Upper lobe of right lung (tissue), 1 donor: ENCODE results near the gene FCN1. TPM values are rescaled to one million over a fixed set of nuclear protein-coding genes. Genes with fewer than 3 reads are reported as not detected.
A peak's percentile ranks its signal among the peaks of the same experiment; 100 is the strongest.
"Not testable (repeated sequence)": the region's sequence is repeated elsewhere in the genome, so short reads cannot be mapped to it uniquely, and the experiment has no call there.

Experiments used
- ATAC-seq: fragments of 200-7000 bp; cut with Tn5 transposase; one replicate; pipeline ENCODE4 v1.9.1; 2020; ENCODE audit warnings: mild to moderate bottlenecking, moderate library complexity
- DNase-seq: peaks from one replicate; pipeline ENCODE4 v3.0.0-alpha.2; 2020
- H3K27ac ChIP-seq: fragments of 200-600 bp; one replicate; pipeline ENCODE4 v1.8.0; 2022
- H3K27me3 ChIP-seq: fragments of 200-600 bp; one replicate; pipeline ENCODE4 v1.8.0; 2022; ENCODE audit warnings: mild to moderate bottlenecking
- H3K36me3 ChIP-seq: fragments of 200-600 bp; one replicate; pipeline ENCODE4 v1.8.0; 2022
- H3K4me1 ChIP-seq: fragments of 200-600 bp; one replicate; pipeline ENCODE4 v1.8.0; 2022
- H3K4me3 ChIP-seq: fragments of 200-600 bp; one replicate; pipeline ENCODE4 v1.8.0; 2022; ENCODE audit warnings: mild to moderate bottlenecking
- H3K9me3 ChIP-seq: fragments of 200-600 bp; one replicate; pipeline ENCODE4 v1.8.0; 2022
- intact Hi-C: fragments of 100-400 bp; cut with DNase I; formaldehyde crosslinking; loops from one replicate; pipeline ENCODE4 v1.11.0; 2022
- total RNA-seq: library from RNA; stranded (reverse); fragmentation: NEBNext Ultra II Directional; extraction: Animal tissue kit (Norgen Biotek cat#: 25700); gene quantifications from one replicate; pipeline ENCODE4 v1.2.1, GENCODE V29; 2021
- TF ChIP-seq, protein P1 (sequence below): fragments of 200-600 bp; IDR thresholded peaks from one replicate; pipeline ENCODE4 v1.8.0; 2022; ENCODE audit warnings: antibody characterized with exemption
- donor health status: DM: no; HTN: yes; CAD: no; lungs with severe emphysema.

The FCN1 gene
- total RNA-seq, 1 donor from 2014 or later: 63.0 TPM

DNA sequence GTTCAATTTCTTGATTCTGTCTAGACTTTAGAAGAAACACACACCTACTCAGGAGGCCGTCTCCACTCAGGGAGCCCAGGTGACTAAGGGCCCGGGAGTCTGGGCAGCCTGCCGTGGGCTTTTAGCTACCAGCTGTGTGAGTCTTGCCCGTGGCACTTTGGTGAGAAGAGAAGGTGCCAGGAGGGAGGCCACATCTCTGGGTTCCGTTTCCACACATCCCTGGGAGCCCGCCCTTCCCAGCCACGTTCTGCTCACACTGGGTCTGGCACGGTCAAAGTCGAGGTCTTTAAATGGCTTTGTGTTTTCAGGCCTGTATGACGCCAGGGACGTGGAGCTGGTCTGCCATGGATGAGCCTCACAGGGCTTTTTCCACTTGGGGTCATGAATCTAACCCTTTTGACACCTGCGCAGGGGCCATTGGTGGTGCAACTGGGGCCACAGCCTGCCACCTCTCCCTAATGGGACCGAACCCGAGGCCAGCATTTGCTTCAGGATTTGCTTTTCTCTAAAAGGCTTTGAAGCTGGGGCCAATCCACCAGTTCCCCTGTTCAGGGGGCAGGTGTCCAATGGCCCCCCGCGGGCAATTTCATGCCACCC, 54.3 kb downstream of the FCN1 start:
- H3K4me3 ChIP-seq: no peak overlapping the region

DNA sequence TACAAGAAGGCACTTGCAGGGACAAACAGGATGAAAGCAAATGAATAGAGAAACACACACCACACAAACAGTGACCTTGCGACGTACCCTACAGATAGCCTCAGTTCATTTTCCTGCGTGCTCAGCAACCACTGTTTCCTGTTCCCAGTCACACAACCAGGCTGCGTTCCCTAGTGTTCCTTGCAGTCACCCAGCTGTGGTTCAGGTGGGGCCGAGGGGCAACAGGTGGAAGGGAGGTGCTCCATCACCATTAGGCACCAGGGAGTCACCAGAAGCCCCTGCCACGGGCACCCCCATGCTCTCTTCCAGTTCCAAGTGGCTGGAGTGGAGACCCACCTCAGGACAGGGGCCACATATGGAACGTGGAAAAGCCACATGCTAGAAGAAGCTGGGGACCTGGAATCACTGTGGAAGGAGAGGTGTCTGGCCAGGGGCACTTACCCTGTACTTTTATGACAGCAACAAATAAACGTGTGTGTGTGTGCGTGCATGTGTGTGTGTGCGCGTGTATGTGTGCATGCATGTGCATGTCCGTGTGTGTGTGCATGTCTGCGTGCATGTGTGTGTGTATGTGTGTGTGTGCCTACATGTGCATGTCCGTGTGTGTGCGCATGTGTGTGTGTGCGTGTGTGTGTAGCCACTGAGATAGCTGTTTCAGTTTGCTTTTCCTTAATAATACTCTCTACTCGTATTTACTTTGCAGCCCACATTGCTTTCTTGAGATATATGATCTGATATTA, 55.9 kb downstream of the FCN1 start:
- H3K9me3 ChIP-seq: no peaks in the 10 kb centered on the region
- H3K27me3 ChIP-seq: no peaks in the 10 kb centered on the region
- TF ChIP-seq, protein P1, sequence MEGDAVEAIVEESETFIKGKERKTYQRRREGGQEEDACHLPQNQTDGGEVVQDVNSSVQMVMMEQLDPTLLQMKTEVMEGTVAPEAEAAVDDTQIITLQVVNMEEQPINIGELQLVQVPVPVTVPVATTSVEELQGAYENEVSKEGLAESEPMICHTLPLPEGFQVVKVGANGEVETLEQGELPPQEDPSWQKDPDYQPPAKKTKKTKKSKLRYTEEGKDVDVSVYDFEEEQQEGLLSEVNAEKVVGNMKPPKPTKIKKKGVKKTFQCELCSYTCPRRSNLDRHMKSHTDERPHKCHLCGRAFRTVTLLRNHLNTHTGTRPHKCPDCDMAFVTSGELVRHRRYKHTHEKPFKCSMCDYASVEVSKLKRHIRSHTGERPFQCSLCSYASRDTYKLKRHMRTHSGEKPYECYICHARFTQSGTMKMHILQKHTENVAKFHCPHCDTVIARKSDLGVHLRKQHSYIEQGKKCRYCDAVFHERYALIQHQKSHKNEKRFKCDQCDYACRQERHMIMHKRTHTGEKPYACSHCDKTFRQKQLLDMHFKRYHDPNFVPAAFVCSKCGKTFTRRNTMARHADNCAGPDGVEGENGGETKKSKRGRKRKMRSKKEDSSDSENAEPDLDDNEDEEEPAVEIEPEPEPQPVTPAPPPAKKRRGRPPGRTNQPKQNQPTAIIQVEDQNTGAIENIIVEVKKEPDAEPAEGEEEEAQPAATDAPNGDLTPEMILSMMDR: no peak
- intact Hi-C loops: no loop called here
- H3K4me1 ChIP-seq: no peaks in the 10 kb centered on the region
- DNase-seq (peak; percentile 46), ATAC-seq (no peak)
- no peak overlapping the region for H3K27ac ChIP-seq
- H3K4me3 ChIP-seq: no peak overlapping the region
- no peaks in the 10 kb centered on the region for H3K36me3 ChIP-seq

More for the DNA sequence above, 54.3 kb downstream of the FCN1 start:
- H3K9me3 ChIP-seq: no peaks in the 10 kb centered on the region
- no peak overlapping the region for H3K27ac ChIP-seq
- no peaks in the 10 kb centered on the region for H3K4me1 ChIP-seq
- TF ChIP-seq, protein P1: no peak
- no peaks in the 10 kb centered on the region for H3K36me3 ChIP-seq
- intact Hi-C loops: no loop called here
- DNase-seq (peak; percentile 48), ATAC-seq (no peak)
- H3K27me3 ChIP-seq: no peaks in the 10 kb centered on the region

DNA sequence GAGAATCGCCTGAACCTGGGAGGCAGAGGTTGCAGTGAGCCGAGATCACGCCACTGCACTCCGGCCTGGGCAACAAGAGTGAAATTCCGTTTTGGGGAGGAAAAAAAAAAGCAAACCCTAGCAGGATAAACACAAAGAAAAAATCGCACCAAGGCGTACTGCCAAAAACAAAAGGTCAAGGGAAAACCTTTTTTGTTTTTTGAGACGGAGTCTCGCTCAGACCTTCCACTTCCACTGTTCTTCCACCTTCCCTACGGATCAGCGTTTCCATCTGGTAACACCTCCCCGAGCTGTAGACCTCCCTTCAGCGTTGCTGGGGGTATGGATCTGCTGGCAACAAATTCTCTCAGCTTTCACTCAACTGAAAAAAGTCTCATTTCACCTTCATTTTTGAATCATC, 57.2 kb downstream of the FCN1 start:
- DNase-seq (peak; percentile 26), ATAC-seq (no peak)
- Histone ChIP-seq H3K4me1 (no peaks in the 10 kb centered on the region), H3K4me3 (no peak overlapping the region), H3K36me3 (no peaks in the 10 kb centered on the region), H3K27me3 (no peaks in the 10 kb centered on the region), H3K9me3 (no peaks in the 10 kb centered on the region), H3K27ac (no peak overlapping the region)
- TF ChIP-seq, protein P1: no peak
- intact Hi-C loops: no loop called here

DNA sequence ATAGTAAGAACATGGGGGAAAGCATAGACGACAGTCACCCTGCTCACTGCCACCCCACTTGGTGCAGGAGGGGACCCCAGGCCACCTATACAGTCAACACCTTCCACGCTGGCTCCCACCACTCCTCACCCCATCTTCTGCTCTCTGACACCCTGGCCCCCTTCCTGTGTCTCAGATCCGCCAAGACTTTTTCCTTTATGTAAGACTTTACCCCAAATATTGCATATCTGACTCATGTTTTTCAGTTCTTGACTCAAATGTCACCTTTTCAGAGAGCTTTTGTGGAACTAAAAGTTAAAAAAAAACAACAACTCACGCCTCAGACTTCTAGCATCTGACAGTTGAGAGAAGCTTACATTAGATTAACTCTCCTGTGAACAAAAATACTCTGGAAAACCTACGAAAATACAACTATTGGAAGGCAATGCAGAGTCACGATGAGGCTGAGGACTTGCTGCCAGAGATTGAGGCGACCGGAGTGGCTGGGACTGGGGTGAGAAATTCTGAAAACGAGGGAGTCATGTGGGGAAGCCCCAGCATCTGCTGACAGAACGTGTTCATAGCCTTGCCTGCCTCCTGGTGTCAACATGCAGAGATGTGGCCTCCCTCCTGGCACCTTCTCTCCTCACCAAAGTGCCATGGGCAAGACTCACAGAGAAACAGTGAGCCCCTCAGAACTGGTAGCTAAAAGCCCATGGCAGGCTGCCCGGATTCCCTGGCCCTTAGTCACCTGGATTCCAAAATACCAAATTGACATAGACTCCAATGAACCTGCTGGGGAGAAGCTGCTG, 59.5 kb downstream of the FCN1 start:
- peak; percentile 38 for DNase-seq
- no peaks in the 10 kb centered on the region for H3K4me1 ChIP-seq
- no peak for ATAC-seq
- TF ChIP-seq, protein P1: no peak
- no peak overlapping the region for H3K4me3 ChIP-seq
- H3K27me3 ChIP-seq: no peaks in the 10 kb centered on the region
- no peaks in the 10 kb centered on the region for H3K36me3 ChIP-seq
- intact Hi-C loops: no loop called here
- H3K27ac ChIP-seq: no peak overlapping the region
- no peaks in the 10 kb centered on the region for H3K9me3 ChIP-seq

DNA sequence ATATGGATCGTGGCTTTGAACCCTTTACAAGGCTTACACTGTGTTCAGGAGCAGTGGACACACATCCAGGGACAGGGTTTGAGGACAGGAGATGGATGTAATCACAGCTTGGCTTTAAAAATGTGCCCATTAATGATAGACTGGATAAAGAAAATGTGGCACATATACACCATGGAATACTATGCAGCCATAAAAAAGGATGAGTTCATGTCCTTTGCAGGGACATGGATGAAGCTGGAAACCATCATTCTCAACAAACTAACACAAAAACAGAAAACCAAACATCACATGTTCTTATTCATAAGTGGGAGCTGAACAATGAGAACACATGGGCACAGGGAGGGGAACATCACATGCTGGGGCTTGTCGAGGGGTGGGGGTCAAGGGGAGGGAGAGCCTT, 60.3 kb downstream of the FCN1 start:
- DNase-seq: not testable (repeated sequence)

DNA sequence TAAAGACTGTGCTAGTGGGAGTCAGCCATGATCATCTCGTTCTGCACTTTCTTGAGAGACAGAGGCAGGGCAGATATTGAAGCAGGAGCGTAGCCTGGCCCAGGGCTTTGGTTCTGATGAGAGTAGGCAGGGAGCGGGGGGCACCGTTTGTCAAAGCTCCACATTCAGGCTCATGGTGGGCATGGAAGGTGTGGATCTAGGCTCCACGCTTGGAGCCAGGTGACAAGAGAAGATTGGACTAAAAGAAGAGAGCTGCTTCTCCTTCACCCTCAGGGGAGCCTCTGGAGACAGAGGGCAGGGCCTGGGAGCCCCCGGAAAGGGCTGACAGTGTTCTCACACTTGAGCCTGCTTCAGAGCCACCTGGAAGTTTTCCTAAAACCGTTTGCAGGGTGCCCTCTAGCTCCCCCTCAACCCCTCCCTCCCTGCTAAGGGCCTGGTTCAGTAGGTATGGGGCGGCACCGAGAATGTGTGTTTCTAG, 61.8 kb downstream of the FCN1 start:
- intact Hi-C loops: no loop called here
- ATAC-seq (no peak), DNase-seq (no peak)
- Histone ChIP-seq H3K9me3 (no peaks in the 10 kb centered on the region), H3K36me3 (no peaks in the 10 kb centered on the region), H3K4me1 (no peaks in the 10 kb centered on the region), H3K27ac (no peak overlapping the region), H3K4me3 (no peak overlapping the region), H3K27me3 (no peaks in the 10 kb centered on the region)
- TF ChIP-seq, protein P1: no peak

More for the DNA sequence above, 60.3 kb downstream of the FCN1 start:
- H3K27ac ChIP-seq, H3K27me3 ChIP-seq, H3K4me1 ChIP-seq, intact Hi-C loops, H3K4me3 ChIP-seq, H3K9me3 ChIP-seq, H3K36me3 ChIP-seq, ATAC-seq: not testable (repeated sequence)
